H1 (cell line): Measurements from ENCODE around the gene HDHD5.

Experiments used
- BACH1 ChIP-seq: IDR thresholded peaks from 2 replicates; pipeline ENCODE4 v1.6.1; 2012; ENCODE audit warnings: low read length, improper control_type of control experiment
- BRCA1 ChIP-seq: IDR thresholded peaks from 2 replicates; pipeline ENCODE4 v1.6.1; 2012; ENCODE audit warnings: low read depth, low read length, improper control_type of control experiment
- CBX8 ChIP-seq: fragments of 300-800, 300-1000 bp; sonication (generic); IDR thresholded peaks from 2 replicates; pipeline ENCODE4 v1.7.1; 2016; ENCODE audit warnings: low read depth, low read length, borderline replicate concordance
- JUN ChIP-seq: IDR thresholded peaks from 2 replicates; pipeline ENCODE4 v1.6.1; 2011; ENCODE audit warnings: low read depth, mild to moderate bottlenecking, improper control_type of control experiment, low read length
- POLR2A ChIP-seq, 2 experiments: IDR thresholded peaks; 1 replicate in 1 of 2; 2 replicates in 1 of 2; pipeline ENCODE4 v1.6.1; 2011; ENCODE audit warnings: low read depth in 2 of 2, low read length in 2 of 2, mild to moderate bottlenecking in 2 of 2; ENCODE audit errors: control extremely low read depth in 1 of 2
- RAD21 ChIP-seq, 2 experiments: IDR thresholded peaks in 1 of 2; conservative IDR thresholded peaks in 1 of 2; 2 replicates each; pipeline ENCODE4 v1.6.1; 2011; ENCODE audit warnings: low read depth in 2 of 2, low read length in 2 of 2, improper control_type of control experiment in 1 of 2, inconsistent platforms in 1 of 2, mild to moderate bottlenecking in 1 of 2, moderate library complexity in 1 of 2
- TF ChIP-seq, protein P1 (sequence below), 3 experiments: IDR thresholded peaks; 1 replicate in 2 of 3; 2 replicates in 1 of 3; pipeline versions ENCODE4 v1.5.1 to v1.6.1; 2011; ENCODE audit warnings: low read length in 3 of 3, mild to moderate bottlenecking in 3 of 3, inconsistent platforms in 2 of 3, low read depth in 1 of 3, moderate library complexity in 1 of 3; ENCODE audit not compliant: insufficient read depth in 1 of 3; ENCODE audit errors: control extremely low read depth in 1 of 3

- TF ChIP-seq RAD21 (IDR thresholded peaks at IDR 0.05 in 1 of 2, conservative IDR thresholded peaks at IDR 0.05 in 1 of 2; ENCODE audit: low read depth in 2 of 2, low read length in 2 of 2), result peak; percentile 34 to 53; a peak in 3 of 4 replicates
- no peak for TF ChIP-seq CBX8
- TF ChIP-seq BRCA1, result no peak
- TF ChIP-seq, protein P1, sequence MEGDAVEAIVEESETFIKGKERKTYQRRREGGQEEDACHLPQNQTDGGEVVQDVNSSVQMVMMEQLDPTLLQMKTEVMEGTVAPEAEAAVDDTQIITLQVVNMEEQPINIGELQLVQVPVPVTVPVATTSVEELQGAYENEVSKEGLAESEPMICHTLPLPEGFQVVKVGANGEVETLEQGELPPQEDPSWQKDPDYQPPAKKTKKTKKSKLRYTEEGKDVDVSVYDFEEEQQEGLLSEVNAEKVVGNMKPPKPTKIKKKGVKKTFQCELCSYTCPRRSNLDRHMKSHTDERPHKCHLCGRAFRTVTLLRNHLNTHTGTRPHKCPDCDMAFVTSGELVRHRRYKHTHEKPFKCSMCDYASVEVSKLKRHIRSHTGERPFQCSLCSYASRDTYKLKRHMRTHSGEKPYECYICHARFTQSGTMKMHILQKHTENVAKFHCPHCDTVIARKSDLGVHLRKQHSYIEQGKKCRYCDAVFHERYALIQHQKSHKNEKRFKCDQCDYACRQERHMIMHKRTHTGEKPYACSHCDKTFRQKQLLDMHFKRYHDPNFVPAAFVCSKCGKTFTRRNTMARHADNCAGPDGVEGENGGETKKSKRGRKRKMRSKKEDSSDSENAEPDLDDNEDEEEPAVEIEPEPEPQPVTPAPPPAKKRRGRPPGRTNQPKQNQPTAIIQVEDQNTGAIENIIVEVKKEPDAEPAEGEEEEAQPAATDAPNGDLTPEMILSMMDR (IDR thresholded peaks at IDR 0.05; ENCODE audit: control extremely low read depth in 1 of 3, insufficient read depth in 1 of 3, low read depth in 1 of 3, low read length in 3 of 3), result peak; percentile 65 to 70 (median 68)
- no peak for TF ChIP-seq BACH1
- TF ChIP-seq POLR2A (IDR thresholded peaks at IDR 0.05; ENCODE audit: control extremely low read depth in 1 of 2, low read depth in 2 of 2, low read length in 2 of 2), result no peak
- TF ChIP-seq JUN, result no peak
These were observed 63.5 kb downstream of the HDHD5 start for GRCh38 chr22:17095538-17095937.
